Pancreas (tissue), 10 donors: ENCODE data around the gene PLA2G12A. TPM values are rescaled to one million over a fixed set of nuclear protein-coding genes. Genes with fewer than 3 reads are reported as not detected.
A peak's percentile ranks its signal among the peaks of the same experiment; 100 is the strongest.

Experiments used
- ATAC-seq, 4 donors: fragments of 200-7000 bp; cut with Tn5 transposase; one replicate each; pipeline versions ENCODE4 v1.8.0 to v1.9.1; 2020; ENCODE audit warnings: mild to moderate bottlenecking in 4 of 4, moderate library complexity in 4 of 4
- DNase-seq, 6 donors: peaks; one replicate each; pipeline ENCODE4 v3.0.0-alpha.2; 2020
- FAIRE-seq: peaks from 2 replicates; lab custom pipeline; 2012; peaks lifted over from hg19 to GRCh38; lab: Jason Lieb, UNC
- H3K27ac ChIP-seq, 4 donors: fragments of 200-600 bp; sonication (generic); 1 replicate in 3 of 4; 2 replicates in 1 of 4; pipeline versions ENCODE4 v1.5.0 to v1.8.0; 2020
- H3K27me3 ChIP-seq, 4 donors: fragments of 200-600 bp; one replicate each; pipeline ENCODE4 v1.8.0; 2021
- H3K36me3 ChIP-seq, 3 donors: fragments of 200-600 bp; sonication (generic) in 1 of 3; one replicate each; pipeline versions ENCODE4 v1.5.0 to v1.8.0; 2020 to 2021
- H3K4me1 ChIP-seq, 3 donors: fragments of 200-600 bp; one replicate each; pipeline ENCODE4 v1.8.0; 2021
- H3K4me3 ChIP-seq, 4 donors: fragments of 200-600 bp; sonication (generic) in 2 of 4; one replicate each; pipeline versions ENCODE4 v1.5.0 to v1.8.0; 2020 to 2021
- H3K9me3 ChIP-seq, 4 donors: fragments of 200-600 bp; one replicate each; pipeline ENCODE4 v1.8.0; 2021
- CTCF ChIP-seq, 4 donors: fragments of 200-600 bp; sonication (generic) in 3 of 4; IDR thresholded peaks; one replicate each; pipeline versions ENCODE4 v1.5.0 to v1.8.0; 2021; ENCODE audit warnings: antibody characterized with exemption in 4 of 4
- WGBS, 2 donors: extraction: QIAGEN DNeasy Blood & Tissue Kit; methylation state at CpG; one replicate each; pipeline ENCODE4 v1.1.7; 2013; 5-methylcytosine and 5-hydroxymethylcytosine counted together
- intact Hi-C, 3 donors: fragments of 100-400 bp; cut with DNase I; formaldehyde crosslinking; loops; one replicate each; pipeline versions ENCODE4 v1.11.1 to v1.14.2; 2022
- polyA plus RNA-seq, 2 donors: library from polyadenylated mRNA; stranded (reverse); fragments of 200-250 nt; gene quantifications; one replicate each; pipeline ENCODE4 v1.2.3, GENCODE V29; 2013
- total RNA-seq, 6 donors: library from RNA; stranded (reverse); fragmentation: NEBNext Ultra II Directional in 4 of 6; extraction: Animal tissue kit (Norgen Biotek cat#: 25700) in 4 of 6; gene quantifications; one replicate each; pipeline versions ENCODE4 v1.2.1 to v1.2.4, GENCODE V29; 2021 to 2023
- donor health status: healthy with polysubstance abuse.
- donor health status: DM: no; HTN: no; CAD: no; lungs with moderate emphysema.
- donor health status: DM: no; HTN: no; CAD: no.
- donor health status: control.
- donor health status: control.
- donor health status: Bipolar disorder and iron deficiency.
- donor health status: DM: yes; HTN: yes; CAD: no.
- donor health status: DM: no; HTN: no; CAD: no.
- donor health status: DM: no; HTN: no; CAD: no.
- donor health status: DM: yes; HTN: yes; CAD: no.

PLA2G12A gene
- total and polyA plus RNA-seq, 8 donors, result 8.4 to 45.4 (median 34.3) TPM

DNA sequence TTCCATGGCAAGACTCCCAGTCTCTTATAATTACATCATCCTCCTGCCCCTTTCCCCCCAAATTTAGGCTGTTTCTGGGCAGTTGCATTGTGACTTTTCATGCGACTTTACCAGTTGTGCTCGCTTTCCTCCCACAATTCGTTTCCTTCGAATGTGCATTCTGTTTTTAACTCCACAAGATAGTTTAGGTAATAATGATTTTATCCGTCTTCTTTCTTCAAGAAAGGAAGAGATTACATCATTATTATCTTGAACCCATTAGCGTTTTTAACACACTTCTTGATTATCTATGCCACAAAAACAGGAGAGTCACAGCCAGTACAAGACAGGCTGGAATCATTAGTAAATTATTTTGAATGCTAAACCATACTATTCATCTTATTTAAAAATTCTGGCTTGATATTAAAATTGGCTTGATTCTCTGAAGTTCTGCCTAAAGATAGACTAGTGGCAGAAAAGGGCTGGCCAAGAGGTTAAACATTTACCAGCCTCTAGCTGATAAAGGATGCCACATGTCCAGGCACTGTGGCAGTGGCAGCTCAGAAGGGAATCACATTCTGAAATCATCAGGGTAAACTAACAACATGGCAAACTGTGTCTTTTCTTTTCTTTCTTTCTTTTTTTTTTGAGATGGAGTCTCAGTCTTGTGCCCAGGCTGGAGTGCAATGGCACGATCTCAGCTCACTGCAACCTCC, 19.7 kb upstream of the PLA2G12A start:
- H3K27ac ChIP-seq, result no peak overlapping the region
- peak; percentile 69 to 97 (median 85) for ATAC-seq
- FAIRE-seq, result no peak
- WGBS, 2 donors, result 52 to 57% methylated on average over 7 of the region's 7 CpGs
- no peak overlapping the region for H3K4me3 ChIP-seq
- peaks cover 5 to 8% (median 7%) of the 10 kb centered on the region in 3 donors for H3K4me1 ChIP-seq
- peaks cover 0 to 4% (median 0%) of the 10 kb centered on the region in 3 donors for H3K36me3 ChIP-seq
- DNase-seq, result peak in 1 of 6 donors; percentile 48
- no peaks in the 10 kb centered on the region for H3K27me3 ChIP-seq
- intact Hi-C loops, result no loop called here
- H3K9me3 ChIP-seq, result no peaks in the 10 kb centered on the region
- TF ChIP-seq CTCF (IDR thresholded peaks at IDR 0.05), result no peak

DNA sequence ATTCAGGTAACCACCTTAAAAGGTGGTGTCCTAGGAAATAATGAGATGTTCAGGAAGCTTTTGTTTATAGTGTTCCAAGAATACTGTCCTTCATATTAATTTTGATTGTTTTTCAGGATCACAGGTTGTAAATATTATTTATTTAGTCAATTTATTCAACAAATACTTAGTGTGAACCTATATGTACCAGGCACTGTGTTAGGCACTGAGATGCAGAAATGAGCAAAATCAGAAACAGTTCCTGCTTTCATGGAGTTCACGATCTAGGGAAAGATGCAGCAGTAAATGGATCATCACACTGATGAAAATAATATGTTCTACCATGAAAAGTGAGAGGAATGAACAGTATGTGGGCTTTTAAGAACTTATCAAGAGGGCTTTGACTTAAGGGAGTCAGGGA, 18.2 kb upstream of the PLA2G12A start:
- DNase-seq, result no peak
- no peak overlapping the region for H3K27ac ChIP-seq
- H3K9me3 ChIP-seq, result no peaks in the 10 kb centered on the region
- intact Hi-C loops, result no loop called here
- 95 to 96% methylated on average over 1 of the region's 1 CpG for whole genome bisulfite sequencing, 2 donors
- no peaks in the 10 kb centered on the region for H3K27me3 ChIP-seq
- TF ChIP-seq CTCF (IDR thresholded peaks at IDR 0.05), result no peak
- H3K36me3 ChIP-seq, result peaks cover 0 to 4% (median 0%) of the 10 kb centered on the region in 3 donors
- no peak for FAIRE-seq
- no peak for ATAC-seq
- no peak overlapping the region for H3K4me3 ChIP-seq
- H3K4me1 ChIP-seq, result peaks cover 5 to 8% (median 7%) of the 10 kb centered on the region in 3 donors

GRCh38 chr4:109746728-109747127, 16.9 kb upstream of the PLA2G12A start:
- no peak for TF ChIP-seq CTCF (IDR thresholded peaks at IDR 0.05)
- peaks cover 5 to 8% (median 7%) of the 10 kb centered on the region in 3 donors for H3K4me1 ChIP-seq
- intact Hi-C loops, result no loop called here
- no peaks in the 10 kb centered on the region for H3K27me3 ChIP-seq
- DNase-seq (no peak), ATAC-seq (no peak), FAIRE-seq (no peak)
- peaks cover 0 to 4% (median 2%) of the 10 kb centered on the region in 3 donors for H3K36me3 ChIP-seq
- no peak overlapping the region for H3K27ac ChIP-seq
- H3K9me3 ChIP-seq, result no peaks in the 10 kb centered on the region
- H3K4me3 ChIP-seq, result no peak overlapping the region
- 76 to 83% methylated on average over 2 of the region's 2 CpGs for WGBS, 2 donors

- Histone ChIP-seq H3K4me3 (no peak overlapping the region), H3K27me3 (no peaks in the 10 kb centered on the region), H3K27ac (no peak overlapping the region), H3K36me3 (peaks cover 0 to 4% (median 2%) of the 10 kb centered on the region in 3 donors), H3K9me3 (no peaks in the 10 kb centered on the region), H3K4me1 (peaks cover 5 to 8% (median 7%) of the 10 kb centered on the region in 3 donors)
- intact Hi-C loops, result no loop called here
- FAIRE-seq (no peak), ATAC-seq (peak in 1 of 4 donors; percentile 46), DNase-seq (no peak)
- no peak for TF ChIP-seq CTCF (IDR thresholded peaks at IDR 0.05)
These were observed 16.0 kb upstream of the PLA2G12A start for GRCh38 chr4:109745830-109746229.

DNA sequence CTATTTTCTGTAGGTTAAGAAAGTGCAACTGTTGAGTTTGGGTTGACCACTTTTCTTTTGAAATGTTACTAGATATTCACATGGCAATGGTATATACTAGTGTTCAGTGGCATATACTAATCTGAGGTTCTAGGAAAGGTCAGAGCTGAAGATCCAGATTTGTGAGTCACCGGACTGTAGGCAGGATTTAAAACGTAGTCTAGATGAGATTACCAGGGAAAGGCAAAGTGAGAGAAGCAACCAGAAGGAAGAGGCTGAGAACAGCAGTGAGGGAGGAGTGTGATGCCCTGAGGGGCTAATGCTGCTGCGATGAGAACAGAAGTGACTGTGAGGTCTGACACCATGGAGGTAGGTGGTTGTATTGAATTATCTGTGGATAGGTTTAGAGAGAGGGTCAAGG, 9.7 kb upstream of the PLA2G12A start:
- DNase-seq, result no peak
- Histone ChIP-seq H3K27ac (no peak overlapping the region), H3K4me1 (peaks cover 7 to 14% (median 13%) of the 10 kb centered on the region in 3 donors), H3K27me3 (no peaks in the 10 kb centered on the region), H3K4me3 (no peak overlapping the region), H3K9me3 (no peaks in the 10 kb centered on the region), H3K36me3 (peaks cover 0 to 2% (median 0%) of the 10 kb centered on the region in 3 donors)
- intact Hi-C loops, result no loop called here
- no peak for ATAC-seq
- WGBS, 2 donors, result 84 to 85% methylated on average over 3 of the region's 3 CpGs
- TF ChIP-seq CTCF (IDR thresholded peaks at IDR 0.05), result no peak
- no peak for FAIRE-seq
